Measurements from ENCODE around the gene DDAH1.
"Not testable (repeated sequence)": the region's sequence is repeated elsewhere in the genome, so short reads cannot be mapped to it uniquely, and the experiment has no call there.

DDAH1 gene

GRCh38 chr1:85361606-85362296 lies 103.2 kb downstream of the DDAH1 start:
- DNase-seq = no peak

- DNase-seq = no peak
These were observed 104.0 kb downstream of the DDAH1 start for GRCh38 chr1:85360730-85361493.

GRCh38 chr1:85359874-85360721 lies 104.9 kb downstream of the DDAH1 start:
- no peak for DNase-seq

GRCh38 chr1:85358702-85359438 lies 106.1 kb downstream of the DDAH1 start:
- no peak for DNase-seq

- DNase-seq = no peak
These were observed 107.1 kb downstream of the DDAH1 start for GRCh38 chr1:85357817-85358216.

- no peak for DNase-seq
These were observed 108.8 kb downstream of the DDAH1 start for GRCh38 chr1:85356130-85356529.

- DNase-seq = no peak
These were observed 112.9 kb downstream of the DDAH1 start for GRCh38 chr1:85352055-85352454.

GRCh38 chr1:85351202-85351828 lies 113.6 kb downstream of the DDAH1 start:
- DNase-seq = no peak

GRCh38 chr1:85349224-85349623 lies 115.7 kb downstream of the DDAH1 start:
- no peak for DNase-seq

- no peak for DNase-seq
These were observed 117.1 kb downstream of the DDAH1 start for GRCh38 chr1:85347908-85348307.

GRCh38 chr1:85347275-85347674 lies 117.7 kb downstream of the DDAH1 start:
- DNase-seq = not testable (repeated sequence)

GRCh38 chr1:85344256-85344694 lies 120.7 kb downstream of the DDAH1 start:
- peak in 1 of 56 donors; percentile 1 for DNase-seq

GRCh38 chr1:85343612-85344255 lies 121.2 kb downstream of the DDAH1 start:
- no peak for DNase-seq

- DNase-seq = no peak
These were observed 121.7 kb downstream of the DDAH1 start for GRCh38 chr1:85343213-85343611.

GRCh38 chr1:85342207-85342606 lies 122.8 kb downstream of the DDAH1 start:
- no peak for DNase-seq

GRCh38 chr1:85340427-85340826 lies 124.5 kb downstream of the DDAH1 start:
- DNase-seq = no peak

GRCh38 chr1:85339656-85340399 lies 125.1 kb downstream of the DDAH1 start:
- DNase-seq = no peak

- no peak for DNase-seq
These were observed 125.9 kb downstream of the DDAH1 start for GRCh38 chr1:85339089-85339488.

GRCh38 chr1:85334962-85335361 lies 130.0 kb downstream of the DDAH1 start:
- no peak for DNase-seq

Measured in nucleus accumbens (tissue), 56 donors.